Fibroblast of skin of scalp (primary cell): Measurements from ENCODE around the gene PGGT1B. TPM values are rescaled to one million over a fixed set of nuclear protein-coding genes. Genes with fewer than 3 reads are reported as not detected.
A peak's percentile ranks its signal among the peaks of the same experiment; 100 is the strongest.

ENCODE experiments used
- DNase-seq: peaks from one replicate; pipeline ENCODE4 v3.0.0-alpha.2; 2013
- polyA plus RNA-seq, 2 experiments: library from polyadenylated mRNA; unstranded; fragments of 120-200 nt; gene quantifications; one replicate each; pipeline ENCODE4 v1.2.1, GENCODE V29; 2013; ENCODE audit not compliant: insufficient read length in 2 of 2

Gene PGGT1B
- polyA plus RNA-seq (2013, experiment 1 of 2; ENCODE audit: insufficient read length): 19.3 TPM
- polyA plus RNA-seq (2013, experiment 2 of 2; ENCODE audit: insufficient read length): 18.0 TPM

- DNase-seq: peak; percentile 76
Observed at GRCh38 chr5:115262321-115263077, at the start of gene PGGT1B. Gene PGGT1B (minus strand): TSS chr5:115262877. CDS start chr5:115262851, 26 bp downstream.

GRCh38 chr5:115309751-115310370 lies 47.2 kb upstream of the PGGT1B start:
- DNase-seq: peak; percentile 56

- DNase-seq: no peak
Observed at GRCh38 chr5:115308815-115309214, 46.1 kb upstream of the PGGT1B start.

GRCh38 chr5:115306011-115306536 lies 43.4 kb upstream of the PGGT1B start:
- no peak for DNase-seq

GRCh38 chr5:115304496-115304895 lies 41.8 kb upstream of the PGGT1B start:
- DNase-seq: no peak

GRCh38 chr5:115298811-115299210 lies 36.1 kb upstream of the PGGT1B start:
- no peak for DNase-seq

- DNase-seq: peak; percentile 31
Observed at GRCh38 chr5:115297031-115297430, 34.4 kb upstream of the PGGT1B start.

GRCh38 chr5:115296124-115297022 lies 33.7 kb upstream of the PGGT1B start, which contains the start of gene CCDC112:
Gene CCDC112 (minus strand): TSS chr5:115296654. CDS start chr5:115296543, 111 bp downstream.
- peak; percentile 74 for DNase-seq

GRCh38 chr5:115295777-115296123 lies 33.1 kb upstream of the PGGT1B start:
- DNase-seq: no peak

GRCh38 chr5:115291397-115291796 lies 28.7 kb upstream of the PGGT1B start:
- no peak for DNase-seq

GRCh38 chr5:115289104-115289503 lies 26.4 kb upstream of the PGGT1B start:
- DNase-seq: no peak

GRCh38 chr5:115284021-115284420 lies 21.3 kb upstream of the PGGT1B start:
- no peak for DNase-seq

GRCh38 chr5:115282131-115282530 lies 19.5 kb upstream of the PGGT1B start:
- no peak for DNase-seq

GRCh38 chr5:115274584-115274983 lies 11.9 kb upstream of the PGGT1B start:
- no peak for DNase-seq

GRCh38 chr5:115272297-115272958 lies 9.8 kb upstream of the PGGT1B start:
- DNase-seq: no peak

GRCh38 chr5:115271295-115272050 lies 8.8 kb upstream of the PGGT1B start:
- no peak for DNase-seq

GRCh38 chr5:115267617-115268016 lies 4.9 kb upstream of the PGGT1B start:
- DNase-seq: peak; percentile 24

GRCh38 chr5:115265220-115265619 lies 2.5 kb upstream of the PGGT1B start:
- DNase-seq: no peak

- DNase-seq: no peak
Observed at GRCh38 chr5:115264786-115265185, 2.1 kb upstream of the PGGT1B start.

GRCh38 chr5:115263078-115263380 lies 352 bp upstream of the PGGT1B start:
- DNase-seq: no peak

GRCh38 chr5:115262011-115262320 lies 711 bp downstream of the PGGT1B start:
- no peak for DNase-seq

GRCh38 chr5:115260248-115260647 lies 2.4 kb downstream of the PGGT1B start:
- DNase-seq: no peak
